ENCODE results near the gene APOL5. TPM values are rescaled to one million over a fixed set of nuclear protein-coding genes. Genes with fewer than 3 reads are reported as not detected.

The APOL5 gene
- total RNA-seq, 1 experiment from 2014 or later: not detected

Other genes starting within 250 kb of the APOL5 start
- gene RASD2, start 177.0 kb upstream of the APOL5 start, total RNA-seq (2014; rRNA removed; shearing (Covaris generic)): 1.6 and 2.4 TPM in 2 replicates
- 0.30 and 0.94 TPM in 2 replicates for gene MB, start 100.5 kb upstream of the APOL5 start, total RNA-seq (2014; rRNA removed; shearing (Covaris generic))
- 22.2 and 25.8 TPM in 2 replicates for gene APOL6, start 69.4 kb upstream of the APOL5 start, total RNA-seq (2014; rRNA removed; shearing (Covaris generic))